Measurements from ENCODE around the gene SOBP. TPM values are rescaled to one million over a fixed set of nuclear protein-coding genes. Genes with fewer than 3 reads are reported as not detected.

Gene SOBP
- total and polyA plus RNA-seq, 2 donors (not counting 1 experiment from before 2014, with no cell fraction given), result 2.7 to 6.3 TPM

DNA sequence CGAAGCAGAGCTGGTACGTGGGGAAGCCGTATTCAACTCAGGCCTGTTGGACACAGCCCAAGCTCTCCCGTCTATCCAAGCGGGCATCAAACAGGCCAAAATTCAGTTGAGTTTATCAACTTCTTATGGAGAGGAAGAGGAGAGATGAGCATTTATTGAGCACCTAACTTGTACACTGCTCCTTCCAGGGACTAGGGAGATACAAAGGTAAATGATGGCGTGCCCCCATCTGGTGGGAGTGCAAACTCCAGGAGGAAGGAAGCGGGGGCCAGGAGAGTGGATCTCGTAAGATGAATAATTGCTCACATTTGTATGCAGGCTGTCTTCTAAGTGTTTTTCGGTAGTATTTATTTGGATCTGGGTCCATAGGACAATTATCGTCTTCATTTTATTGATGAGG is 146.6 kb downstream of the SOBP start:
- Histone ChIP-seq H3K36me3 (ENCODE audit: control insufficient read depth, insufficient read depth, low read length) (peaks cover 4% of the 10 kb centered on the region), H3K4me3 (replicated peaks in 1 of 4; ENCODE audit: control extremely low read depth in 1 of 4, insufficient read depth in 1 of 4, low read depth in 3 of 4, low read length in 4 of 4) (no peak overlapping the region)

DNA sequence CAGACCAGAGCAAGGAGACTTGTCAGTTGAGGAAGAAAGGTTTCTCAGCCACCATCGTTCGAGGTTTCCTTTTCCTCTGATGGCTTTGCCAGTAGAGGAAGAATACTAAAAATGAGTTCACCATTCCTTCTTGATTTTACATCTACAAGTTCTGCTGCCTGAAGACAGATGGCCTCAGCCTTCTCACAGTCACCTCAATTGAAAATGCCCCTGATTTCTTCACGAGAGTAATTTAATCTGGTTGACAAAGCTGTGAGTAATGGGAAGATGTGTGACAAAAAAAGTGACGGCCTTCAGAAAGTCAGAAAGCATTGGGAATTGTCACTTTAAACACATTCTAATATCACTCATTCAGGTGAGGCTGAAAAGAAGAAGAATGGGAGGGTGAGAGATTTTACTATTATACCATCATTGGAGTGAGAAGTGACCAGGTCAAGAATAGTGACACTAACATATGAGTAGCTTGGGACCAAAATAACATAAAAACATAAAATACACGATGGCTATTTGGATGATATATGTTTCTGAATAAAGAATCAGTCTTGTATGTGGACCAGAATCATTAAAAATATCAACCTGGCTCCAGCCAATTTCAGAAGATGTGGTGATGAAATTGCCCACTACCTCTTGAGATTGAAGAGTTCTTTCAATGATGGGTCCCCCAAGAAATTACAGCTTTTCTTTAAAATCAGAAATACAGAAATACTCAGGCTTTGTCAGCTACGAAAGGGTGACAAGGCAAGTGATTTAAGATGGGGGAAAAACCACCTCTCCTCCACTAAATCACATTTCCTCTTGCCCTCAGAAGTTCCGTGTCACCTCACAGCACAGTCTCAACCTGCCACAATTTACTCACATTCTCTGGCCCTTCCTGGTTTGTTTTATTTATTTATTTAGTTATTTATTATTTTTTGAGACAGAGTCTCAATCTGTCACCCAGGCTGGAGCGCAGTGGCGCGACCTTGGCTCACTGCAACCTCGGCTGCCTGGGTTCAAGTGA is 147.7 kb downstream of the SOBP start:
- Histone ChIP-seq H3K27me3 (ENCODE audit: control insufficient read depth, insufficient read depth, low read length) (no peaks in the 10 kb centered on the region), H4K20me1 (ENCODE audit: control insufficient read depth, extremely low read depth, insufficient read depth, low read length) (no peaks in the 10 kb centered on the region), H2AFZ (ENCODE audit: low read length) (no peak overlapping the region), H3K27ac (ENCODE audit: insufficient read depth, low read length) (no peak overlapping the region), H3K79me2 (ENCODE audit: control insufficient read depth, insufficient read depth, low read length) (no peaks in the 10 kb centered on the region), H3K4me3 (replicated peaks in 1 of 4; ENCODE audit: control extremely low read depth in 1 of 4, insufficient read depth in 1 of 4, low read depth in 3 of 4, low read length in 4 of 4) (no peak overlapping the region), H3K4me2 (ENCODE audit: extremely low read depth, insufficient read depth, low read length) (no peak overlapping the region), H3K36me3 (ENCODE audit: control insufficient read depth, insufficient read depth, low read length) (peaks cover 4% of the 10 kb centered on the region), H3K9me3 (ENCODE audit: control insufficient read depth, insufficient read depth, low read depth, low read length) (no peaks in the 10 kb centered on the region), H3K9ac (ENCODE audit: insufficient read depth, low read length) (no peak overlapping the region), H3K4me1 (ENCODE audit: control insufficient read depth, extremely low read depth, insufficient read depth, low read length) (no peaks in the 10 kb centered on the region)
- TF ChIP-seq, protein P1, sequence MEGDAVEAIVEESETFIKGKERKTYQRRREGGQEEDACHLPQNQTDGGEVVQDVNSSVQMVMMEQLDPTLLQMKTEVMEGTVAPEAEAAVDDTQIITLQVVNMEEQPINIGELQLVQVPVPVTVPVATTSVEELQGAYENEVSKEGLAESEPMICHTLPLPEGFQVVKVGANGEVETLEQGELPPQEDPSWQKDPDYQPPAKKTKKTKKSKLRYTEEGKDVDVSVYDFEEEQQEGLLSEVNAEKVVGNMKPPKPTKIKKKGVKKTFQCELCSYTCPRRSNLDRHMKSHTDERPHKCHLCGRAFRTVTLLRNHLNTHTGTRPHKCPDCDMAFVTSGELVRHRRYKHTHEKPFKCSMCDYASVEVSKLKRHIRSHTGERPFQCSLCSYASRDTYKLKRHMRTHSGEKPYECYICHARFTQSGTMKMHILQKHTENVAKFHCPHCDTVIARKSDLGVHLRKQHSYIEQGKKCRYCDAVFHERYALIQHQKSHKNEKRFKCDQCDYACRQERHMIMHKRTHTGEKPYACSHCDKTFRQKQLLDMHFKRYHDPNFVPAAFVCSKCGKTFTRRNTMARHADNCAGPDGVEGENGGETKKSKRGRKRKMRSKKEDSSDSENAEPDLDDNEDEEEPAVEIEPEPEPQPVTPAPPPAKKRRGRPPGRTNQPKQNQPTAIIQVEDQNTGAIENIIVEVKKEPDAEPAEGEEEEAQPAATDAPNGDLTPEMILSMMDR (conservative IDR thresholded peaks at IDR 0.05 in 1 of 2, IDR thresholded peaks at IDR 0.05 in 1 of 2; ENCODE audit: low read depth in 1 of 2, low read length in 2 of 2), result no peak
- no peak for TF ChIP-seq EZH2 (IDR thresholded peaks at IDR 0.05; ENCODE audit: low read length, missing control alignments)
- no peak for DNase-seq (ENCODE audit: low read depth in 2 of 2)

More for the DNA sequence above, 146.6 kb downstream of the SOBP start:
- H3K9ac ChIP-seq (ENCODE audit: insufficient read depth, low read length), result no peak overlapping the region
- H3K27ac ChIP-seq (ENCODE audit: insufficient read depth, low read length), result no peak overlapping the region
- TF ChIP-seq, protein P1 (conservative IDR thresholded peaks at IDR 0.05 in 1 of 2, IDR thresholded peaks at IDR 0.05 in 1 of 2; ENCODE audit: low read depth in 1 of 2, low read length in 2 of 2), result no peak
- TF ChIP-seq EZH2 (IDR thresholded peaks at IDR 0.05; ENCODE audit: low read length, missing control alignments), result no peak
- H2AFZ ChIP-seq (ENCODE audit: low read length), result no peak overlapping the region
- no peaks in the 10 kb centered on the region for H3K27me3 ChIP-seq (ENCODE audit: control insufficient read depth, insufficient read depth, low read length)
- no peaks in the 10 kb centered on the region for H4K20me1 ChIP-seq (ENCODE audit: control insufficient read depth, extremely low read depth, insufficient read depth, low read length)
- no peak for DNase-seq (ENCODE audit: low read depth in 2 of 2)
- H3K79me2 ChIP-seq (ENCODE audit: control insufficient read depth, insufficient read depth, low read length), result no peaks in the 10 kb centered on the region
- no peak overlapping the region for H3K4me2 ChIP-seq (ENCODE audit: extremely low read depth, insufficient read depth, low read length)
- H3K4me1 ChIP-seq (ENCODE audit: control insufficient read depth, extremely low read depth, insufficient read depth, low read length), result no peaks in the 10 kb centered on the region
- no peaks in the 10 kb centered on the region for H3K9me3 ChIP-seq (ENCODE audit: control insufficient read depth, insufficient read depth, low read depth, low read length)

DNA sequence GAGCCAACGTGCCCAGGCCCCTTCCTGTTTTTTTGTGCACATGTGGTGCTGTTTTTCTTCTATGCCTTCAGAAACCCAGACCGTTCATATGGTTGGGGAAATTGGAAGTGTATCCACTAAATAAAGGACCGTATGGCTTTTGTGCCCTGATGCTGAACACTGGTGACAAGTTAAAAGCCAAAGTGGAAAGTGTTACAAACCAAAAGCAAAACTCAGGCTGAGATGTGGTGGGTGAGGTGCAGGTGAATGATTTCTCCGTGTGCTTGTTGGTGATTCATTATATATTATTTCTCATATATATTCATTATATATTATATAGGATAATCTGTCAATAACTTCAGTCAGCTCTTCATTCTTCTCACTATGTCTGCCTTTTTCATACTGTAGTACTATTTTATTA is 148.6 kb downstream of the SOBP start:
- no peak overlapping the region for H3K27ac ChIP-seq (ENCODE audit: insufficient read depth, low read length)
- no peak for DNase-seq (ENCODE audit: low read depth in 2 of 2)
- no peaks in the 10 kb centered on the region for H3K79me2 ChIP-seq (ENCODE audit: control insufficient read depth, insufficient read depth, low read length)
- no peaks in the 10 kb centered on the region for H3K9me3 ChIP-seq (ENCODE audit: control insufficient read depth, insufficient read depth, low read depth, low read length)
- no peaks in the 10 kb centered on the region for H3K4me1 ChIP-seq (ENCODE audit: control insufficient read depth, extremely low read depth, insufficient read depth, low read length)
- peaks cover 4% of the 10 kb centered on the region for H3K36me3 ChIP-seq (ENCODE audit: control insufficient read depth, insufficient read depth, low read length)
- TF ChIP-seq EZH2 (IDR thresholded peaks at IDR 0.05; ENCODE audit: low read length, missing control alignments), result no peak
- TF ChIP-seq, protein P1 (conservative IDR thresholded peaks at IDR 0.05 in 1 of 2, IDR thresholded peaks at IDR 0.05 in 1 of 2; ENCODE audit: low read depth in 1 of 2, low read length in 2 of 2), result no peak
- H3K27me3 ChIP-seq (ENCODE audit: control insufficient read depth, insufficient read depth, low read length), result no peaks in the 10 kb centered on the region
- no peak overlapping the region for H3K4me3 ChIP-seq (replicated peaks in 1 of 4; ENCODE audit: control extremely low read depth in 1 of 4, insufficient read depth in 1 of 4, low read depth in 3 of 4, low read length in 4 of 4)
- no peak overlapping the region for H3K4me2 ChIP-seq (ENCODE audit: extremely low read depth, insufficient read depth, low read length)
- no peak overlapping the region for H3K9ac ChIP-seq (ENCODE audit: insufficient read depth, low read length)
- no peaks in the 10 kb centered on the region for H4K20me1 ChIP-seq (ENCODE audit: control insufficient read depth, extremely low read depth, insufficient read depth, low read length)
- H2AFZ ChIP-seq (ENCODE audit: low read length), result no peak overlapping the region
